ENCODE measurements around the gene HBE1.

- no peak for TF ChIP-seq EZH2phosphoT487 (IDR thresholded peaks at IDR 0.05; ENCODE audit: insufficient read depth, low read depth)
- no peak for TF ChIP-seq EZH2 (IDR thresholded peaks at IDR 0.05; ENCODE audit: insufficient read depth, poor library complexity, severe bottlenecking)
Measured at GRCh38 chr11:5283086-5283485, 13.3 kb upstream of the HBE1 start.

Measured in GM23248 (cell line).